PC-9 (cell line): ENCODE measurements around the gene OR6Q1. TPM values are rescaled to one million over a fixed set of nuclear protein-coding genes. Genes with fewer than 3 reads are reported as not detected.
"Not testable (repeated sequence)": the region's sequence is repeated elsewhere in the genome, so short reads cannot be mapped to it uniquely, and the experiment has no call there.

Experiments
- BruUV-seq: library from RNA; stranded (reverse); fragments of 400-500 nt; replicated peaks from 2 replicates; lab custom pipeline; 2021; lab: Mats Ljungman, UMichigan
- CTCF ChIA-PET: fragments of 300-600 bp; sonication (Branson Sonifier 250); formaldehyde crosslinking; loops from one replicate; lab custom pipeline; 2022; ENCODE audit warnings: antibody characterized with exemption; lab: Charles Lee
- POLR2A ChIA-PET: fragments of 300-600 bp; sonication (Branson Sonifier 250); formaldehyde crosslinking; loops from one replicate; lab custom pipeline; 2022; ENCODE audit warnings: antibody characterized with exemption; ENCODE audit not compliant: unreplicated experiment; lab: Charles Lee
- DNase-seq, 2 experiments: peaks; one replicate each; pipeline versions ENCODE4 v3.0.0 to v3.0.0-alpha.2; 2015 to 2022; ENCODE audit warnings: mixed read lengths in 1 of 2
- H2AFZ ChIP-seq: fragments of 200-600 bp; sonication (generic); 2 replicates; pipeline ENCODE4 v1.8.1; 2017; ENCODE audit warnings: antibody characterized with exemption
- H3F3A ChIP-seq: fragments of 200-600 bp; sonication (generic); 2 replicates; pipeline ENCODE4 v1.8.1; 2017; ENCODE audit warnings: antibody characterized with exemption, mild to moderate bottlenecking, low read depth; ENCODE audit not compliant: insufficient read depth
- H3K27ac ChIP-seq: fragments of 200-600 bp; sonication (generic); 2 replicates; pipeline ENCODE4 v1.6.1; 2016; ENCODE audit warnings: mixed run types
- H3K27me3 ChIP-seq: fragments of 200-600 bp; sonication (generic); 2 replicates; pipeline ENCODE4 v1.6.1; 2016; ENCODE audit warnings: low read depth, mixed run types; ENCODE audit not compliant: insufficient read depth
- H3K36me3 ChIP-seq: fragments of 200-600 bp; sonication (generic); 2 replicates; pipeline ENCODE4 v1.6.1; 2016; ENCODE audit warnings: low read depth, mixed run types
- H3K4me1 ChIP-seq: fragments of 200-600 bp; sonication (generic); replicated peaks from 2 replicates; pipeline ENCODE4 v1.6.1; 2016; ENCODE audit warnings: mixed run types; ENCODE audit not compliant: insufficient read depth
- H3K4me2 ChIP-seq: fragments of 200-600 bp; sonication (generic); 2 replicates; pipeline ENCODE4 v1.6.1; 2017; ENCODE audit warnings: mixed run types
- H3K4me3 ChIP-seq: fragments of 200-600 bp; sonication (generic); 2 replicates; pipeline ENCODE4 v1.6.1; 2016; ENCODE audit warnings: mixed run types
- H3K79me2 ChIP-seq: fragments of 200-600 bp; sonication (generic); 2 replicates; pipeline ENCODE4 v1.6.1; 2017; ENCODE audit warnings: low read depth, mixed run types
- H3K9me2 ChIP-seq: fragments of 200-600 bp; sonication (generic); 2 replicates; pipeline ENCODE4 v1.8.1; 2017; ENCODE audit warnings: mild to moderate bottlenecking; ENCODE audit not compliant: insufficient read depth
- H3K9me3 ChIP-seq: fragments of 200-600 bp; sonication (generic); 2 replicates; pipeline ENCODE4 v1.8.1; 2016; ENCODE audit warnings: low read depth; ENCODE audit not compliant: insufficient read depth
- H4K20me1 ChIP-seq: fragments of 200-600 bp; sonication (generic); 2 replicates; pipeline ENCODE4 v1.8.1; 2017; ENCODE audit not compliant: insufficient read depth
- CTCF ChIP-seq: fragments of 200-600 bp; sonication (generic); conservative IDR thresholded peaks from 2 replicates; pipeline ENCODE4 v1.6.1; 2017; ENCODE audit warnings: mixed run types, antibody characterized with exemption, mild to moderate bottlenecking, moderate library complexity
- EZH2 ChIP-seq: fragments of 200-600 bp; sonication (generic); IDR thresholded peaks from 2 replicates; pipeline ENCODE4 v1.8.0; 2017; ENCODE audit warnings: antibody characterized with exemption, low read depth
- intact Hi-C: fragments of 100-400 bp; cut with micrococcal nuclease; formaldehyde crosslinking; loops from one replicate; pipeline ENCODE4 v1.10.0; 2022; ENCODE audit not compliant: unreplicated experiment
- total RNA-seq: library from RNA; stranded (reverse); gene quantifications from 2 replicates; pipeline ENCODE4 v1.2.3, GENCODE V29; 2021

The OR6Q1 gene
- total RNA-seq, 1 experiment from 2014 or later, result not detected

GRCh38 chr11:57983191-57983590 lies 47.6 kb upstream of the OR6Q1 start:
- POLR2A ChIA-PET, result no interaction called here
- TF ChIP-seq CTCF (no peak), EZH2 (no peak)
- no peak overlapping the region for H3K27ac ChIP-seq
- no peak overlapping the region for H3K4me3 ChIP-seq
- peaks cover 14% of the 10 kb centered on the region for H3K27me3 ChIP-seq
- H3K79me2 ChIP-seq, result no peaks in the 10 kb centered on the region
- H3K9me3 ChIP-seq, result no peaks in the 10 kb centered on the region
- H3K36me3 ChIP-seq, result no peaks in the 10 kb centered on the region
- CTCF ChIA-PET, result no interaction called here
- H3K4me1 ChIP-seq, result no peaks in the 10 kb centered on the region
- no peak overlapping the region for H3K4me2 ChIP-seq
- intact Hi-C loops, result no loop called here
- no peaks in the 10 kb centered on the region for H4K20me1 ChIP-seq
- H2AFZ ChIP-seq, result no peak overlapping the region
- BruUV-seq, result no TSS peak
- 0 out of 2 replicates have a peak, but pooled peaks cover 4% of the 10 kb centered on the region for H3K9me2 ChIP-seq
- H3F3A ChIP-seq, result no peaks in the 10 kb centered on the region
- DNase-seq, result no peak

- H3K79me2 ChIP-seq, H3K36me3 ChIP-seq, H4K20me1 ChIP-seq, H3K27ac ChIP-seq, POLR2A ChIA-PET, CTCF ChIA-PET, intact Hi-C loops, H3K9me2 ChIP-seq, H3K9me3 ChIP-seq, H3K4me1 ChIP-seq, DNase-seq, H3F3A ChIP-seq, BruUV-seq, H3K27me3 ChIP-seq, H2AFZ ChIP-seq: not testable (repeated sequence)
- peak overlapping the region; percentile 39 for H3K4me2 ChIP-seq
- peak overlapping the region; percentile 8; the same call in 1 of the 2 replicates for H3K4me3 ChIP-seq
Measured at GRCh38 chr11:57999523-57999922, 31.2 kb upstream of the OR6Q1 start.

GRCh38 chr11:58000021-58000420 lies 30.7 kb upstream of the OR6Q1 start:
- BruUV-seq, H3K79me2 ChIP-seq, H3K27ac ChIP-seq, H3K9me2 ChIP-seq, H3K4me1 ChIP-seq, H3K27me3 ChIP-seq, H4K20me1 ChIP-seq, intact Hi-C loops, H3K9me3 ChIP-seq, H3K36me3 ChIP-seq, H3F3A ChIP-seq, DNase-seq, POLR2A ChIA-PET: not testable (repeated sequence)
- Histone ChIP-seq H2AFZ (0 out of 2 replicates have a peak overlapping the region, but pooled peaks have one; percentile 53), H3K4me2 (peak overlapping the region; percentile 39), H3K4me3 (peak overlapping the region; percentile 8; the same call in 1 of the 2 replicates)
- CTCF ChIA-PET, result interaction anchor here (0.6 kb wide), 1 partner anchor 516 kb away, joined by 3 read pairs; no protein-coding TSS in a partner anchor

- Histone ChIP-seq H3K4me2 (no peak overlapping the region), H3K9me3 (no peaks in the 10 kb centered on the region), H3K36me3 (no peaks in the 10 kb centered on the region), H3K79me2 (no peaks in the 10 kb centered on the region), H2AFZ (no peak overlapping the region), H4K20me1 (no peaks in the 10 kb centered on the region), H3K9me2 (no peaks in the 10 kb centered on the region), H3K27me3 (peaks cover 8% of the 10 kb centered on the region; the same call in 1 of the 2 replicates), H3K4me3 (no peak overlapping the region), H3F3A (no peaks in the 10 kb centered on the region), H3K4me1 (no peaks in the 10 kb centered on the region), H3K27ac (no peak overlapping the region)
- POLR2A ChIA-PET, result no interaction called here
- intact Hi-C loops, result no loop called here
- CTCF ChIA-PET, result interaction anchor here (0.6 kb wide), 1 partner anchor 517 kb away, joined by 3 read pairs; no protein-coding TSS in a partner anchor
- no peak for DNase-seq
- no peak for TF ChIP-seq EZH2
- no peak for TF ChIP-seq CTCF
- no TSS peak for BruUV-seq
Measured at GRCh38 chr11:58000699-58001098, 30.1 kb upstream of the OR6Q1 start.
